ENCODE results near the gene ZNF394.

The ZNF394 gene

DNA sequence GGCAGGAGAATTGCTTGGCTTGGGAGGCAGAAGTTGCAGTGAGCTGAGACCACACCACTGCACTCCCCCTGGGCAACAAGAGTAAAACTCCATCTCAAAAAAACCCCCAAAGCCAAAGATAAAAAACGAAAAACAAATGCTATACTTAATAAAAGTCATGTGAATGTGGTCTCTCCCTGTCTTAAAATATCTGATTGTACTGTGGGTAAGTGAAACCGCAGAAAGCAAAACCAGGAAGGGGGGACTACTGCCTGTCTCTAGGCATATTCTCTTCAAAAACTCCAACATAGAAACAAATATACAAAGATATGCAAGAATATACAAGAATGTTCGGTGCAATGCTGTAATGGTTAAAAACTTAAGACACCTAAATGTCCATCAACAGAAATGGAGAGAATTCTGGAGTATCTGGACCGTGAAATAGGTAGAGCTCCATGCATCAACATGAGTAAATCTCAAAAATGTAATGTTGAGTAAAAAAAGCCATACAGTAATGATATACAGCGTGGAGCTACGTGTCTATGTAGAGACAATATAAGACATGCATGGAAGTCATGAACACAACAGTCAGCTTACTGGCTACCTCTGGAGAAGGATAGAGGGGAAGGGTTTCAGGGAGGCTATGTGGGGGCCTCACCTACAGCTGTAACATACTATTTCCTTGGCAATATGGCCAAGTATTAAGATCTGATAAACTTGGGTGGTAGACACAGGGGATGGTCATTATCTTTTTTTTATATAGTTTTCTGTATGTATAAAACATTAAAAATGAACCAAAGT is 2.1 kb downstream of the ZNF394 start:
- no peak for DNase-seq (ENCODE audit: low read depth, low spot score)
- peak overlapping the region; percentile 99 for H3K4me3 ChIP-seq (ENCODE audit: low read depth, low read length)
- TF ChIP-seq, protein P1, sequence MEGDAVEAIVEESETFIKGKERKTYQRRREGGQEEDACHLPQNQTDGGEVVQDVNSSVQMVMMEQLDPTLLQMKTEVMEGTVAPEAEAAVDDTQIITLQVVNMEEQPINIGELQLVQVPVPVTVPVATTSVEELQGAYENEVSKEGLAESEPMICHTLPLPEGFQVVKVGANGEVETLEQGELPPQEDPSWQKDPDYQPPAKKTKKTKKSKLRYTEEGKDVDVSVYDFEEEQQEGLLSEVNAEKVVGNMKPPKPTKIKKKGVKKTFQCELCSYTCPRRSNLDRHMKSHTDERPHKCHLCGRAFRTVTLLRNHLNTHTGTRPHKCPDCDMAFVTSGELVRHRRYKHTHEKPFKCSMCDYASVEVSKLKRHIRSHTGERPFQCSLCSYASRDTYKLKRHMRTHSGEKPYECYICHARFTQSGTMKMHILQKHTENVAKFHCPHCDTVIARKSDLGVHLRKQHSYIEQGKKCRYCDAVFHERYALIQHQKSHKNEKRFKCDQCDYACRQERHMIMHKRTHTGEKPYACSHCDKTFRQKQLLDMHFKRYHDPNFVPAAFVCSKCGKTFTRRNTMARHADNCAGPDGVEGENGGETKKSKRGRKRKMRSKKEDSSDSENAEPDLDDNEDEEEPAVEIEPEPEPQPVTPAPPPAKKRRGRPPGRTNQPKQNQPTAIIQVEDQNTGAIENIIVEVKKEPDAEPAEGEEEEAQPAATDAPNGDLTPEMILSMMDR (IDR thresholded peaks at IDR 0.05; ENCODE audit: low read depth, low read length) = no peak
- in situ Hi-C loops (cut with HindIII; ENCODE audit: low sequenced_read_pairs) = no loop called here

DNA sequence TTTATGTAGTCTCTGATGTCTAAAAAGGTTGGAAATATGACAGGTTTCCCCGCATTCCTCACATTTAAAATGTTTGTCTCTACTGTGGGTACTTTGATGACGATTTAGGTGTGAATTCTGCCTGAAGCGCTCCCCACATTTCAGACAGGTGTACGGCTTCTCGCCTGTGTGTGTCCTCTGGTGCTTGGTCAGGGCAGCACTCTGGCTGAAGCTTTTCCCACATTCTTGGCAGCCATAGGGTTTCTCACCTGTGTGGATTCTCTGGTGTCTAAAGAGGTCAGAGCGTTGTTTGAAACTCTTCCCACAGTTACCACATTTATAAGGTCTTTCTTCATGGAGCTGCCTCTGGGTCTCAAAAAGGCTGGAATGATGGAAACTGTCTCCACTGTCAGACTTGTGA is 6.3 kb downstream of the ZNF394 start:
- no peak for DNase-seq (ENCODE audit: low read depth, low spot score)
- TF ChIP-seq, protein P1 (IDR thresholded peaks at IDR 0.05; ENCODE audit: low read depth, low read length) = no peak
- no peak overlapping the region for H3K4me3 ChIP-seq (ENCODE audit: low read depth, low read length)
- in situ Hi-C loops (cut with HindIII; ENCODE audit: low sequenced_read_pairs) = no loop called here

DNA sequence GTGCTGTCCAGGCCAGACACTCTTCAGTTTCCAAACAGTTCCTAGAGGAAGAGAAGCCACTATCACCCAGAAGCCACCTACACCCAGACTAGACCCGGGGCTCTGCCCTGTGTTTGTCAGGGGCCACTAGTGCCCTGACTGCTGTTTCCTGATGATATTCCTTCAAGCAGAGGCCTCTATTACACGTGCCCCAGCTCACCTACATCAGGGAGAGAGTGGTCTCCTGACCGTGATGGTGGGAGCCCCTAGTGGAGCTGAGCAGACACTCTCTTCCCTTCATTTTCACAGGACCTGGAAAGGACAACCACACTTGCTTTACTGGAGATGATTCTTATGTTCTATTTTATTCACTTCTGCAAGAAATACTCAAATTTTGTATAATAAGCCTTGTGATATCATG is 9.2 kb downstream of the ZNF394 start:
- no peak overlapping the region for H3K4me3 ChIP-seq (ENCODE audit: low read depth, low read length)
- TF ChIP-seq, protein P1 (IDR thresholded peaks at IDR 0.05; ENCODE audit: low read depth, low read length) = no peak
- in situ Hi-C loops (cut with HindIII; ENCODE audit: low sequenced_read_pairs) = no loop called here
- DNase-seq (ENCODE audit: low read depth, low spot score) = no peak

DNA sequence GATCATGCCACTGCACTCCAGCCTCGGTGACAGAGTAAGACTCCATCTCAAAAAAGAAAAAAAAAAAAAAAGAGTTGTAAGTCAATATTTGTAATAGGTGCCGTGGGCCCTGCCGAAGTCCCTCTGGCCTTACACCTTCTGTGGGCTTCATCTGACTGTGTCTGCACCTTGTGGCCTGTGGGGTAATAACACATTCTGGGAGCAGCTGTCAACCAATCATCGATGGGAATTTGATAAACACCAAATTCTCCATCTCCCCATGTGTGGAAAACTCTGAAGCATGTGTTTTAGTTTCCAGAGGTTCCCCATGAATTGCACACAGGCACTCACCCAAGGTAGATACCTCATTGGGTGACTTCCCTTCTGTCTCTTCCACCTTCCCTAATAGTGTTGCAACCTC is 10.8 kb downstream of the ZNF394 start:
- TF ChIP-seq, protein P1 (IDR thresholded peaks at IDR 0.05; ENCODE audit: low read depth, low read length) = no peak
- DNase-seq (ENCODE audit: low read depth, low spot score) = no peak
- no peak overlapping the region for H3K4me3 ChIP-seq (ENCODE audit: low read depth, low read length)
- in situ Hi-C loops (cut with HindIII; ENCODE audit: low sequenced_read_pairs) = no loop called here

DNA sequence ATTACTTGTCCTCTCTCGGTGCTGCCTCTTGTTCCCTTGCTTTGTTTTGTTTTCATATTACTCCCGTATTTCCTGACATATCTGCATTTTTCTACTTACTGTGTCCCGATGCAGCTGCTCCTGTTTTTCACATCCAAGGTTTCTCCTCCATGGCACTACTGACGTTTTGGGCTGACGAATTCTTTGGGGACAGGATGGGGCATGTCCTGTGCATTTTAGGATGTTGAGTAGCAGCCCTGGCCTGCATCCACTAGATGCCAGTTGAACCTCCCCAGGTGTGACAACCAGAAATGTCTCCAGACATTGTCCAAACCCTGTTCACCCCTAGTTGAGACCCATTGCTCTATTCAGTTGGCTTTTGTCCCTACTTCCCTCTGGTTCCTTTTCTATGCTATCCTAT is 15.0 kb downstream of the ZNF394 start:
- TF ChIP-seq, protein P1 (IDR thresholded peaks at IDR 0.05; ENCODE audit: low read depth, low read length) = no peak
- DNase-seq (ENCODE audit: low read depth, low spot score) = no peak
- no peak overlapping the region for H3K4me3 ChIP-seq (ENCODE audit: low read depth, low read length)
- in situ Hi-C loops (cut with HindIII; ENCODE audit: low sequenced_read_pairs) = no loop called here

DNA sequence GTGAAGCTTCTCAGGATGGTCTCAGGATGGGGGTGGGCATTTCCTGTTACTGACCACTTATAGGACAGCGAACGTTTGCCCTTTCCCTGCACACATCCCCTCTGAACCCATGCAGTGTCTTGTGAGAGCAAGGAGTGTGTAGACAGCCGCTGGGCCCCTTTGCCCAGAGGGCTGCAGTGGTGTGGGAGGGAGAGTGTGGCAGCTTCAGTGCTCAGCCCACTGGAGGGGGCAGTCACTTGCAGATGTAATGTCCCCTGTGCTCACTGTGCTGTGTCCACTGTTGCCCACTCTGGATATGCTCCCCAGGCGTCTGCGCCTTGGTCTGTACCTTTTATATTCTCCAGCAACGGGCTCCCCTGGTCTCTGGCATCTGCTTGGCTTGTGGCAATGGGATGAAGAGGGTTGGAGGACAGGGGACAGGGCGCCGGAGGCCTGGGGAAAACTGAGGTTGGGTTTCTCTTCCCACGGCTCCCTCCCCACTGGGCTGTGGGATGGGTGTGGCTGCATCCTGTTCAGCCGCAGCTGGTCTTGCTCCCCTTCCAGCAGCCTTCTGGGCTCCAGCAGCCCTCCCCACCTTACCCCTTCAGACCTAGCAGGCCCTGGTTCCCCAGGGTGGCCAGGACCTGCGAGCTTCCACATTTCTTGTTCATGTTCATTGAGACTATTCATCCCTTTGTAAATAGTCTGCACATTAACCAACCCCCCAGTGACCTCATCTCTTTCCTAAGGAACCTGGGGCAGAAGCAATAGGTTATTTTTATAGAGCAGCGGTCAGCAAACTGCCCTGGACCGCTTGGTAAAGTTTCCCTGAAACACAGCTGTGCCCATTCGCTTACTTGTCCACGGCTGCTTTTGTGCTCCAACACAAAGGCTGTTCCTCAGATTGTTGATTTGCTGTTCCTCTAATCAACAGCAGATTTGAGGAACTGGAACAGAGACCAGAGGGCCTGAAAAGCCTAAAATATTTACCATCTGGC is 21.3 kb downstream of the ZNF394 start:
- no peak for DNase-seq (ENCODE audit: low read depth, low spot score)
- no peak overlapping the region for H3K4me3 ChIP-seq (ENCODE audit: low read depth, low read length)
- in situ Hi-C loops (cut with HindIII; ENCODE audit: low sequenced_read_pairs) = no loop called here
- TF ChIP-seq, protein P1 (IDR thresholded peaks at IDR 0.05; ENCODE audit: low read depth, low read length) = no peak

Measured in astrocyte of the spinal cord (primary cell).